IMR-90 (cell line): ENCODE data around the gene ENAM. TPM values are rescaled to one million over a fixed set of nuclear protein-coding genes. Genes with fewer than 3 reads are reported as not detected.

ENCODE experiments used
- ATAC-seq: fragments of 200-7000 bp; cut with Tn5 transposase; 2 replicates; pipeline ENCODE4 v1.9.1; 2020; ENCODE audit warnings: low read depth, mild to moderate bottlenecking, moderate library complexity
- BruUV-seq: library from RNA; stranded (reverse); fragments of 400-500 nt; replicated peaks from 2 replicates; lab custom pipeline; 2021; lab: Mats Ljungman, UMichigan
- CTCF ChIA-PET: fragments of 300-600 bp; formaldehyde crosslinking; extraction: SDS; loops from one replicate; lab custom pipeline; 2021; ENCODE audit warnings: antibody characterized with exemption; lab: Yijun Ruan, JAX
- POLR2A ChIA-PET: fragments of 300-600 bp; sonication (Branson Sonifier 250); formaldehyde crosslinking; loops from one replicate; lab custom pipeline; 2022; ENCODE audit warnings: antibody characterized with exemption; ENCODE audit not compliant: unreplicated experiment; lab: Charles Lee
- DNase-seq: peaks from one replicate; pipeline ENCODE4 v3.0.0; 2013
- H2AFZ ChIP-seq: replicated peaks from 2 replicates; pipeline ENCODE3; 2013; ENCODE audit warnings: low read length, mild to moderate bottlenecking; ENCODE audit not compliant: poor library complexity
- H2AK5ac ChIP-seq: 2 replicates; pipeline ENCODE4 v1.6.1; 2013; ENCODE audit warnings: low read depth, low read length, inconsistent platforms
- H2AK9ac ChIP-seq: replicated peaks from 2 replicates; pipeline ENCODE3; 2013; ENCODE audit warnings: mild to moderate bottlenecking, low read depth, low read length, moderate library complexity; ENCODE audit not compliant: poor library complexity
- H2BK120ac ChIP-seq: 2 replicates; pipeline ENCODE4 v1.6.1; 2013; ENCODE audit warnings: low read depth, low read length, inconsistent platforms
- H2BK15ac ChIP-seq: 3 replicates; pipeline ENCODE4 v1.6.1; 2013; ENCODE audit warnings: low read depth, low read length, inconsistent platforms
- H2BK20ac ChIP-seq: 2 replicates; pipeline ENCODE4 v1.6.1; 2013; ENCODE audit warnings: low read depth, mild to moderate bottlenecking, inconsistent platforms, low read length, moderate library complexity
- H2BK5ac ChIP-seq: 2 replicates; pipeline ENCODE4 v1.6.1; 2013; ENCODE audit warnings: mild to moderate bottlenecking, low read depth, low read length, inconsistent platforms; ENCODE audit not compliant: poor library complexity, severe bottlenecking
- H3K14ac ChIP-seq: replicated peaks from 2 replicates; pipeline ENCODE4 v1.6.1; 2013; ENCODE audit warnings: low read depth, low read length, inconsistent platforms
- H3K18ac ChIP-seq: 2 replicates; pipeline ENCODE4 v1.6.1; 2013; ENCODE audit warnings: low read depth, low read length, control low read depth
- H3K23ac ChIP-seq: 2 replicates; pipeline ENCODE4 v1.6.1; 2013; ENCODE audit warnings: low read depth, low read length, inconsistent platforms
- H3K27ac ChIP-seq: 2 replicates; pipeline ENCODE4 v1.5.1; 2013; ENCODE audit warnings: mild to moderate bottlenecking, control low read depth, low read length; ENCODE audit not compliant: insufficient read depth
- H3K27me3 ChIP-seq: 2 replicates; pipeline ENCODE4 v1.6.1; 2013; ENCODE audit warnings: low read length; ENCODE audit not compliant: control insufficient read depth, insufficient read depth
- H3K36me3 ChIP-seq: 2 replicates; pipeline ENCODE4 v1.6.1; 2013; ENCODE audit warnings: low read length, mixed read lengths; ENCODE audit not compliant: control insufficient read depth, insufficient read depth
- H3K4ac ChIP-seq: 2 replicates; pipeline ENCODE4 v1.6.1; 2013; ENCODE audit warnings: low read depth, low read length, inconsistent platforms
- H3K4me1 ChIP-seq: 2 replicates; pipeline ENCODE4 v1.6.1; 2013; ENCODE audit warnings: low read length, mixed read lengths; ENCODE audit not compliant: control insufficient read depth, insufficient read depth
- H3K4me2 ChIP-seq: 2 replicates; pipeline ENCODE4 v1.6.1; 2013; ENCODE audit warnings: low read depth, mild to moderate bottlenecking, control low read depth, low read length, moderate library complexity
- H3K4me3 ChIP-seq: 2 replicates; pipeline ENCODE4 v1.5.1; 2013; ENCODE audit warnings: low read depth, mild to moderate bottlenecking, control low read depth, low read length, moderate library complexity; ENCODE audit not compliant: insufficient read depth
- H3K56ac ChIP-seq: 2 replicates; pipeline ENCODE4 v1.6.1; 2013; ENCODE audit warnings: low read length, inconsistent platforms; ENCODE audit not compliant: insufficient read depth; ENCODE audit errors: extremely low read depth
- H3K79me1 ChIP-seq, 2 experiments: 2 replicates each; pipeline ENCODE4 v1.6.1; 2013; ENCODE audit warnings: low read length in 2 of 2, inconsistent platforms in 1 of 2, low read depth in 1 of 2
- H3K9ac ChIP-seq: 2 replicates; pipeline ENCODE4 v1.6.1; 2013; ENCODE audit warnings: low read depth, low read length, control low read depth
- H3K9me1 ChIP-seq: 2 replicates; pipeline ENCODE4 v1.6.1; 2013; ENCODE audit warnings: low read length, inconsistent platforms; ENCODE audit not compliant: insufficient read depth
- H3K9me3 ChIP-seq: 2 replicates; pipeline ENCODE4 v1.6.1; 2013; ENCODE audit warnings: low read length; ENCODE audit not compliant: control insufficient read depth, insufficient read depth
- H4K20me1 ChIP-seq: 2 replicates; pipeline ENCODE4 v1.6.1; 2013; ENCODE audit warnings: low read length, inconsistent platforms; ENCODE audit not compliant: insufficient read depth
- H4K5ac ChIP-seq: 2 replicates; pipeline ENCODE4 v1.6.1; 2013; ENCODE audit warnings: mild to moderate bottlenecking, low read depth, low read length, control low read depth
- H4K8ac ChIP-seq, 2 experiments: 2 replicates each; pipeline ENCODE4 v1.6.1; 2013; ENCODE audit warnings: low read depth in 2 of 2, low read length in 2 of 2, control low read depth in 1 of 2, inconsistent platforms in 1 of 2
- H4K91ac ChIP-seq: 2 replicates; pipeline ENCODE4 v1.6.1; 2013; ENCODE audit warnings: low read depth, low read length, inconsistent platforms; ENCODE audit not compliant: insufficient read depth
- BHLHE40 ChIP-seq: fragments of 150-350 bp; IDR thresholded peaks from 2 replicates; pipeline ENCODE4 v1.6.1; 2016; ENCODE audit warnings: mild to moderate bottlenecking, low read depth, low read length
- CEBPB ChIP-seq: IDR thresholded peaks from 2 replicates; pipeline ENCODE4 v1.6.1; 2012; ENCODE audit warnings: low read depth, low read length, improper control_type of control experiment
- CHD1 ChIP-seq: IDR thresholded peaks from 2 replicates; pipeline ENCODE4 v1.6.1; 2012; ENCODE audit warnings: low read depth, low read length, improper control_type of control experiment
- CTCF ChIP-seq: conservative IDR thresholded peaks from 2 replicates; pipeline ENCODE4 v1.5.1; 2012; ENCODE audit warnings: mild to moderate bottlenecking, low read depth, low read length, improper control_type of control experiment
- ELK1 ChIP-seq: fragments of 150-350 bp; IDR thresholded peaks from 2 replicates; pipeline ENCODE4 v1.6.1; 2016; ENCODE audit warnings: low read depth, mild to moderate bottlenecking, low read length, moderate library complexity, borderline replicate concordance
- FOS ChIP-seq: fragments of 150-350 bp; IDR thresholded peaks from 2 replicates; pipeline ENCODE4 v1.6.1; 2016; ENCODE audit warnings: low read depth, low read length
- MAFK ChIP-seq: IDR thresholded peaks from 2 replicates; pipeline ENCODE4 v1.6.1; 2012; ENCODE audit warnings: low read depth, low read length, improper control_type of control experiment
- MAZ ChIP-seq: IDR thresholded peaks from 2 replicates; pipeline ENCODE4 v1.6.1; 2012; ENCODE audit warnings: low read depth, mild to moderate bottlenecking, low read length, improper control_type of control experiment, moderate library complexity, borderline replicate concordance
- MXI1 ChIP-seq: IDR thresholded peaks from 2 replicates; pipeline ENCODE4 v1.6.1; 2012; ENCODE audit warnings: low read depth, mild to moderate bottlenecking, low read length, moderate library complexity, borderline replicate concordance
- NFE2L2 ChIP-seq: fragments of 150-350 bp; IDR thresholded peaks from 2 replicates; pipeline ENCODE4 v1.6.1; 2016; ENCODE audit warnings: low read depth, mild to moderate bottlenecking, low read length
- POLR2A ChIP-seq: IDR thresholded peaks from 2 replicates; pipeline ENCODE4 v1.6.1; 2012; ENCODE audit warnings: mild to moderate bottlenecking, low read depth, low read length
- RAD21 ChIP-seq: IDR thresholded peaks from 2 replicates; pipeline ENCODE4 v1.6.1; 2012; ENCODE audit warnings: low read length, improper control_type of control experiment
- RCOR1 ChIP-seq: IDR thresholded peaks from 2 replicates; pipeline ENCODE4 v1.6.1; 2012; ENCODE audit warnings: mild to moderate bottlenecking, low read length, improper control_type of control experiment; ENCODE audit not compliant: insufficient replicate concordance
- RFX5 ChIP-seq: IDR thresholded peaks from 2 replicates; pipeline ENCODE4 v1.8.0; 2012; ENCODE audit warnings: low read depth, mild to moderate bottlenecking, low read length, moderate library complexity
- SMC3 ChIP-seq: fragments of 150-350 bp; IDR thresholded peaks from 2 replicates; pipeline ENCODE4 v1.6.1; 2016; ENCODE audit warnings: low read depth, mild to moderate bottlenecking, antibody characterized with exemption, low read length, moderate library complexity
- USF2 ChIP-seq: fragments of 150-350 bp; IDR thresholded peaks from 2 replicates; pipeline ENCODE4 v1.6.1; 2017; ENCODE audit warnings: mild to moderate bottlenecking, antibody characterized with exemption, low read length, low read depth
- WGBS, 2 experiments: methylation state at CpG; one replicate each; pipeline versions ENCODE4 v1.1.5 to v1.1.7; 2013; ENCODE audit warnings: missing lambda C conversion rate in 2 of 2; ENCODE audit not compliant: insufficient read length in 1 of 2; ENCODE audit errors: extremely low coverage in 2 of 2; 5-methylcytosine and 5-hydroxymethylcytosine counted together
- dilution Hi-C: fragments of 300-500 bp; cut with HindIII; formaldehyde crosslinking; loops from one replicate; pipeline ENCODE4 v1.14.3; 2018; ENCODE audit warnings: low sequenced_read_pairs; ENCODE audit not compliant: unreplicated experiment
- in situ Hi-C: fragments of 300-500 bp; cut with MboI; formaldehyde crosslinking; loops from 3 replicates; pipeline ENCODE4 v1.14.3; 2019; ENCODE audit warnings: low sequenced_read_pairs, inconsistent platforms, mixed read lengths
- intact Hi-C: fragments of 100-400 bp; cut with micrococcal nuclease; formaldehyde crosslinking; loops from 2 replicates; pipeline ENCODE4 v1.10.0; 2022
- polyA plus RNA-seq, 3 experiments: library from polyadenylated mRNA; depleted of rRNA; stranded (reverse); fragments of >200 nt; gene quantifications; 2 replicates each; pipeline ENCODE4 v1.2.3, GENCODE V29; 2012; ENCODE audit warnings: low replicate concordance in 1 of 3
- total RNA-seq: library from RNA; depleted of rRNA; stranded (reverse); fragments of >200 nt; gene quantifications from 2 replicates; pipeline ENCODE4 v1.2.3, GENCODE V29; 2012

ENAM gene
- total and polyA plus RNA-seq, 2 of the 4 experiments (the other 2 are of a cell fraction) = under 0.01 to 0.10 TPM

GRCh38 chr4:70634482-70634881 lies 5.9 kb downstream of the ENAM start:
- no peak overlapping the region for H2AFZ ChIP-seq
- H4K5ac ChIP-seq = no peak overlapping the region
- H2BK20ac ChIP-seq = no peak overlapping the region
- H3K14ac ChIP-seq = no peak overlapping the region
- no peaks in the 10 kb centered on the region for H3K9me3 ChIP-seq
- no peak overlapping the region for H3K27ac ChIP-seq
- no peak overlapping the region for H4K8ac ChIP-seq
- no peak overlapping the region for H2BK15ac ChIP-seq
- H3K27me3 ChIP-seq = no peaks in the 10 kb centered on the region
- peaks cover 3% of the 10 kb centered on the region; the same call in 1 of the 2 replicates for H3K4me1 ChIP-seq
- no peak overlapping the region for H3K56ac ChIP-seq
- no CpG with 5 or more reads among the region's 5 CpGs for WGBS, 2 experiments
- no peak overlapping the region for H2AK5ac ChIP-seq
- intact Hi-C loops (no loop called here), dilution Hi-C loops (no loop called here), in situ Hi-C loops (loop anchor here (25.0 kb wide), 1 partner anchor 928 kb away; no protein-coding TSS in a partner anchor)
- POLR2A ChIA-PET = no interaction called here
- H4K91ac ChIP-seq = no peak overlapping the region
- no peak overlapping the region for H2BK120ac ChIP-seq
- no peaks in the 10 kb centered on the region for H4K20me1 ChIP-seq
- H2BK5ac ChIP-seq = no peak overlapping the region
- DNase-seq (no peak), ATAC-seq (no peak)
- no peak overlapping the region for H2AK9ac ChIP-seq
- H3K4ac ChIP-seq = no peak overlapping the region
- no TSS peak for BruUV-seq
- no peak overlapping the region for H3K4me2 ChIP-seq
- no peak overlapping the region for H3K18ac ChIP-seq
- no peak overlapping the region for H3K23ac ChIP-seq
- H3K9ac ChIP-seq = no peak overlapping the region
- CTCF ChIA-PET = no interaction called here
- no peak overlapping the region for H3K4me3 ChIP-seq
- no peaks in the 10 kb centered on the region for H3K79me1 ChIP-seq
- TF ChIP-seq MAFK (no peak), MAZ (no peak), NFE2L2 (no peak), RFX5 (no peak), ELK1 (no peak), FOS (no peak), USF2 (no peak), RAD21 (no peak), BHLHE40 (no peak), POLR2A (no peak), CHD1 (no peak), CTCF (no peak), CEBPB (no peak), MXI1 (no peak), SMC3 (no peak), RCOR1 (no peak)
- H3K9me1 ChIP-seq = no peaks in the 10 kb centered on the region
- no peaks in the 10 kb centered on the region for H3K36me3 ChIP-seq
